ENCODE measurements around the gene TRIM8.

GRCh38 chr10:102600816-102601215, 43.5 kb upstream of the TRIM8 start:
- TF ChIP-seq CTCF (IDR thresholded peaks at IDR 0.05; ENCODE audit: control extremely low read depth in 1 of 3, insufficient read depth in 1 of 3, low read depth in 1 of 3, low read length in 3 of 3) (no peak), BACH1 (IDR thresholded peaks at IDR 0.05; ENCODE audit: low read length) (no peak)
